K562 (cell line): ENCODE data around the gene ELL3. TPM values are rescaled to one million over a fixed set of nuclear protein-coding genes. Genes with fewer than 3 reads are reported as not detected.
A peak's percentile ranks its signal among the peaks of the same experiment; 100 is the strongest.

Experiments
- CC2D1A ChIP-seq: fragments of 450-650 bp; IDR thresholded peaks from 2 replicates; pipeline ENCODE4 v1.6.1; 2017; ENCODE audit warnings: mild to moderate bottlenecking
- CEBPB ChIP-seq: fragments of 450-650 bp; IDR thresholded peaks from 2 replicates; pipeline ENCODE4 v1.6.1; 2016; ENCODE audit warnings: missing genetic modification characterization, missing compliant biosample characterization
- ELF4 ChIP-seq: fragments of 450-650 bp; formaldehyde crosslinking; IDR thresholded peaks from 2 replicates; pipeline ENCODE4 v1.4.0; 2022; ENCODE audit warnings: missing genetic modification characterization
- FOXJ2 ChIP-seq: fragments of 200-800 bp; sonication (Bioruptor generic); IDR thresholded peaks from 2 replicates; pipeline ENCODE4 v1.6.1; 2016; ENCODE audit warnings: missing genetic modification characterization, missing compliant biosample characterization
- GMEB1 ChIP-seq: fragments of 250-450 bp; sonication (Bioruptor Pico); IDR thresholded peaks from 2 replicates; pipeline ENCODE4 v1.4.0; 2020; ENCODE audit warnings: mild to moderate bottlenecking
- NEUROD1 ChIP-seq: fragments of 150-350 bp; IDR thresholded peaks from 2 replicates; pipeline ENCODE4 v1.6.1; 2014; ENCODE audit warnings: borderline replicate concordance, low read length, low read depth; ENCODE audit not compliant: partially characterized antibody
- POLR2A ChIP-seq: fragments of 450-650 bp; conservative IDR thresholded peaks from 2 replicates; pipeline ENCODE4 v1.6.1; 2016
- POLR2AphosphoS5 ChIP-seq: IDR thresholded peaks from 2 replicates; pipeline ENCODE4 v1.6.1; 2011; ENCODE audit warnings: mild to moderate bottlenecking, low read depth, low read length, moderate library complexity; ENCODE audit not compliant: control insufficient read depth, insufficient read depth
- SMAD2 ChIP-seq: fragments of 150-350 bp; IDR thresholded peaks from 2 replicates; pipeline ENCODE4 v1.6.1; 2014; ENCODE audit warnings: low read depth, mild to moderate bottlenecking, low read length
- USF1 ChIP-seq: sonication (generic); formaldehyde crosslinking; IDR thresholded peaks from 2 replicates; pipeline ENCODE4 v1.9.0; 2022; ENCODE audit warnings: mild to moderate bottlenecking, missing genetic modification reagents
- ZBTB40 ChIP-seq, 2 experiments: fragments of 450-650 bp in 1 of 2; sonication (generic) in 1 of 2; formaldehyde crosslinking in 1 of 2; IDR thresholded peaks; 2 replicates each; pipeline versions ENCODE4 v1.7.1 to v1.9.0; 2016 to 2022; ENCODE audit warnings: inconsistent platforms in 1 of 2, mild to moderate bottlenecking in 1 of 2, missing genetic modification reagents in 1 of 2
- ZKSCAN1 ChIP-seq: fragments of 150-350 bp; IDR thresholded peaks from 2 replicates; pipeline ENCODE4 v1.6.1; 2016; ENCODE audit warnings: low read depth, low read length
- ZNF696 ChIP-seq: fragments of 250-450 bp; sonication (Bioruptor Pico); conservative IDR thresholded peaks from 2 replicates; pipeline ENCODE4 v1.4.0; 2020; ENCODE audit warnings: mild to moderate bottlenecking, moderate library complexity
- ZNF764 ChIP-seq: fragments of 250-450 bp; sonication (Bioruptor Pico); IDR thresholded peaks from 2 replicates; pipeline ENCODE4 v1.4.0; 2020; ENCODE audit warnings: low read depth, mild to moderate bottlenecking, moderate library complexity
- polyA plus RNA-seq, 8 experiments: library from polyadenylated mRNA; depleted of rRNA in 4 of 8; stranded (reverse) in 5 of 8; unstranded in 3 of 8; fragments of >200 nt; fragmentation: Nextera tagmentation in 2 of 8; fragmentation: Illumina TruSeq in 1 of 8; extraction: Ambion mirVana in 2 of 8; extraction: Trizol in 1 of 8; gene quantifications; 2 replicates each; pipeline versions ENCODE4 v1.2.1 to v1.2.3, GENCODE V29; 2011 to 2014; ENCODE audit warnings: inconsistent platforms in 1 of 8, missing spikeins in 1 of 8
- total RNA-seq, 7 experiments: library from RNA; depleted of rRNA in 6 of 7; stranded (reverse); fragments of >200 nt in 6 of 7; fragmentation: Illumina TruSeq in 2 of 7; extraction: Trizol in 2 of 7; gene quantifications; 2 replicates each; pipeline versions ENCODE4 v1.2.1 to v1.2.3, GENCODE V29; 2011 to 2021; ENCODE audit warnings: low replicate concordance in 1 of 7

The ELL3 gene
- total and polyA plus RNA-seq, 9 of the 15 experiments (the other 6 are each of a cell fraction or from before 2014, with no cell fraction given) = 0.80 to 5.2 (median 2.6) TPM

GRCh38 chr15:43791993-43792760 is 15.4 kb upstream of the ELL3 start, which contains the start of gene SERF2 (continued):
- TF ChIP-seq NEUROD1 (no peak), SMAD2 (no peak), FOXJ2 (tag) (0 out of 2 replicates have a peak, but pooled peaks have one; percentile 66), GMEB1 (CRISPR knock-in tag) (peak; percentile 84), USF1 (CRISPR knock-in tag) (peak; percentile 99), POLR2A (peak; percentile 98), CC2D1A (0 out of 2 replicates have a peak, but pooled peaks have one; percentile 25), ZKSCAN1 (no peak), ZNF764 (CRISPR knock-in tag) (no peak), POLR2AphosphoS5 (peak; percentile 71), CEBPB (tag) (no peak), ELF4 (CRISPR knock-in tag) (no peak), ZNF696 (CRISPR knock-in tag) (no peak), ZBTB40 (IDR thresholded peaks at IDR 0.05) (peak; percentile 60; the same call in 1 of the 2 replicates), ZBTB40 (CRISPR knock-in tag; IDR thresholded peaks at IDR 0.05) (0 out of 2 replicates have a peak, but pooled peaks have one; percentile 23)
